GM06990 (cell line): ENCODE results near the gene ZNF483.

ENCODE experiments used
- DNase-seq: peaks from one replicate; pipeline ENCODE4 v3.0.0-alpha.2; 2011; ENCODE audit not compliant: insufficient read length; ENCODE audit errors: extremely low read depth
- H3K27me3 ChIP-seq: replicated peaks from 2 replicates; pipeline ENCODE4 v1.6.0; 2011; ENCODE audit warnings: low read length; ENCODE audit not compliant: control insufficient read depth, insufficient read depth
- H3K36me3 ChIP-seq: 2 replicates; pipeline ENCODE4 v1.5.1; 2011; ENCODE audit warnings: low read length; ENCODE audit not compliant: control insufficient read depth, insufficient read depth
- H3K4me3 ChIP-seq: replicated peaks from 2 replicates; pipeline ENCODE4 v1.5.1; 2011; ENCODE audit warnings: low read depth, mild to moderate bottlenecking, control low read depth, low read length
- TF ChIP-seq, protein P1 (sequence below): IDR thresholded peaks from 2 replicates; pipeline ENCODE4 v1.5.1; 2011; ENCODE audit warnings: low read length, control low read depth, mild to moderate bottlenecking, inconsistent platforms; ENCODE audit not compliant: insufficient read depth, poor library complexity, severe bottlenecking

ZNF483 gene

GRCh38 chr9:111601237-111602018 lies 76.4 kb downstream of the ZNF483 start:
- DNase-seq, result no peak
- TF ChIP-seq, protein P1, sequence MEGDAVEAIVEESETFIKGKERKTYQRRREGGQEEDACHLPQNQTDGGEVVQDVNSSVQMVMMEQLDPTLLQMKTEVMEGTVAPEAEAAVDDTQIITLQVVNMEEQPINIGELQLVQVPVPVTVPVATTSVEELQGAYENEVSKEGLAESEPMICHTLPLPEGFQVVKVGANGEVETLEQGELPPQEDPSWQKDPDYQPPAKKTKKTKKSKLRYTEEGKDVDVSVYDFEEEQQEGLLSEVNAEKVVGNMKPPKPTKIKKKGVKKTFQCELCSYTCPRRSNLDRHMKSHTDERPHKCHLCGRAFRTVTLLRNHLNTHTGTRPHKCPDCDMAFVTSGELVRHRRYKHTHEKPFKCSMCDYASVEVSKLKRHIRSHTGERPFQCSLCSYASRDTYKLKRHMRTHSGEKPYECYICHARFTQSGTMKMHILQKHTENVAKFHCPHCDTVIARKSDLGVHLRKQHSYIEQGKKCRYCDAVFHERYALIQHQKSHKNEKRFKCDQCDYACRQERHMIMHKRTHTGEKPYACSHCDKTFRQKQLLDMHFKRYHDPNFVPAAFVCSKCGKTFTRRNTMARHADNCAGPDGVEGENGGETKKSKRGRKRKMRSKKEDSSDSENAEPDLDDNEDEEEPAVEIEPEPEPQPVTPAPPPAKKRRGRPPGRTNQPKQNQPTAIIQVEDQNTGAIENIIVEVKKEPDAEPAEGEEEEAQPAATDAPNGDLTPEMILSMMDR, result no peak
- no peak overlapping the region for H3K4me3 ChIP-seq

DNA sequence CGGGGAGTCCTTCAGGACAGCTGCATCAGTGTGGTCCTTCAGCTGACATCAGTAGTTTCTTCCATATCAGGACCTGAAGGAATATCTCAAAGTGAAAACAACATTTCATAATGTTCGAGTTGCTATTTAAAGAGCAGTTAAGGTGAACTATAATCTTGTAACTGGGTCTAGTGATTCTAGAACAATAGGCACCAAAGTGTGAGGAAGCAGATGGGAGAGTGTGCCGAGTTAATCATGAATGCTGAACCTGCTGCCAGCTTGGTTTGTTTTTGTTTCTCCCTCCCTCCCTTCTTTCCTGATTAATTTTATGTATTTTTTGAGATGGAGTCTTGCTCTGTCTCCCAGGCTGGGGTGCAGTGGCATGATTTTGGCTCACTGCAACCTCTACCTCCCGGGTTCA lies 78.1 kb downstream of the ZNF483 start:
- H3K4me3 ChIP-seq, result no peak overlapping the region
- H3K27me3 ChIP-seq, result no peaks in the 10 kb centered on the region
- H3K36me3 ChIP-seq, result no peaks in the 10 kb centered on the region
- DNase-seq, result no peak
- TF ChIP-seq, protein P1, result no peak

More at GRCh38 chr9:111601237-111602018, 76.4 kb downstream of the ZNF483 start:
- Histone ChIP-seq H3K27me3 (no peaks in the 10 kb centered on the region), H3K36me3 (no peaks in the 10 kb centered on the region)

DNA sequence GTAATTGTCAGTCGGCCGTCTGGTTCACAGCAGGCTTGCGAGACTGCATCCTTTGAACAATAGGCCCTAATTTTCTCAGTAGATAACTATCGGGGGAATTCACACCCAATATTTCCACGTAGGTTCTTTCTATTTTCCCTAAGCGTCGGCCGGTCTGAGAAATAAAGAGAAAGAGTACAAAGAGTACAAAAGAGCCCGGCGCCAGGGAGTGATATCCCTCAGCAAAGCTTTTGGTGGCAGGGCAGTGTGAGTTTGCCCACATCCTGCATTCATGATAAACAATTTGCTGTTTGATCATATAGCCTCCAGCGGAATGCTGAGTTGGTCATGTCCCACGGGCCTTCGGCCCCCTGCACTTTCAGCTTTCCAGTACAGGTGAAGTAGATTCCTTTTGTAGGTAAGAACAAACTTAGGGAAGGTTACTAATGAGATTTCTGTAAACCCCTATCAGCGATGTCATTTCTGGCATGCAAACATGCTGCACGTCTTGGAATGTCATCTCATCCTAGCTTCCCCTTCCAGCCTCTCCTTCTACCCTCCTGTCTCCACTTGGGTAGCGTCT lies 79.2 kb downstream of the ZNF483 start:
- no peak overlapping the region for H3K4me3 ChIP-seq
- H3K36me3 ChIP-seq, result no peaks in the 10 kb centered on the region
- H3K27me3 ChIP-seq, result no peaks in the 10 kb centered on the region
- no peak for DNase-seq
- TF ChIP-seq, protein P1, result no peak

DNA sequence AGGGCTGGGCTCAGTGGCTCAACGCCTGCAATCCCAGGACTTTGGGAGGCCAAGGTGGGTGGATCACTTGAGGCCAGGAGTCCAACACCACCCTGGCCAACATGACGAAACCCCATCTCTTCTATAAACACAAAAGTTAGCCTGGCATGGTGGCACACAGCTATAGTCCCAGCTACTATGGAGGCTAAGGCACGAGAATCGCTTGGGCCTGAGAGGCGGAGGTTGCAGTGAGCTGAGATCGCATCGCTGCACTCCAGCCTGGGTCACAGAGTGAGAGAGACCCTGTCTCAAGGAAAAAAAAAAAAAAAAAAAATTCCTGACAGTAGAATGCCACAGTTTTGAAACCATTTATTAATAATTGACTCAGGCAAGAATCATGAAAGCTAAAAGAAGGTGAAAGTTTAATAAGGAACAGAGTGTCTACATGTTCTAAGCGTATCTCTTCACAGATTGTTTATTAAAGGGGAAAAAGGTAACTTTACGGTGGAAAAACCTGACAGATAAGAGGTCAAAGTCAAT lies 80.1 kb downstream of the ZNF483 start:
- no peak for DNase-seq
- H3K4me3 ChIP-seq, result no peak overlapping the region
- no peaks in the 10 kb centered on the region for H3K36me3 ChIP-seq
- TF ChIP-seq, protein P1, result no peak
- H3K27me3 ChIP-seq, result no peaks in the 10 kb centered on the region

- Histone ChIP-seq H3K4me3 (no peak overlapping the region), H3K27me3 (no peaks in the 10 kb centered on the region), H3K36me3 (no peaks in the 10 kb centered on the region)
- TF ChIP-seq, protein P1, result no peak
- no peak for DNase-seq
Observed at GRCh38 chr9:111610149-111610548, 85.2 kb downstream of the ZNF483 start.
